Lung (tissue), 12 donors: ENCODE data around the gene GCHFR. TPM values are rescaled to one million over a fixed set of nuclear protein-coding genes. Genes with fewer than 3 reads are reported as not detected.

Experiments used
- ATAC-seq: fragments of 200-7000 bp; cut with Tn5 transposase; one replicate; pipeline ENCODE4 v1.9.1; 2020; ENCODE audit warnings: moderate number of reproducible peaks; ENCODE audit not compliant: insufficient read depth, low FRiP score
- DNase-seq, 3 donors: peaks; one replicate each; pipeline ENCODE4 v3.0.0-alpha.2; 2013 to 2017
- H3K27ac ChIP-seq, 2 donors: one replicate each; pipeline ENCODE4 v1.5.1; 2013; ENCODE audit warnings: mild to moderate bottlenecking in 2 of 2, moderate library complexity in 2 of 2, control low read depth in 1 of 2, inconsistent platforms in 1 of 2, low read depth in 1 of 2, low read length in 1 of 2
- H3K27me3 ChIP-seq, 3 donors: one replicate each; pipeline ENCODE4 v1.5.1; 2013; ENCODE audit warnings: low read length in 2 of 3; ENCODE audit not compliant: control insufficient read depth in 3 of 3, insufficient read depth in 3 of 3
- H3K36me3 ChIP-seq, 4 donors: one replicate each; pipeline ENCODE4 v1.5.1; 2013; ENCODE audit warnings: low read length in 4 of 4, mild to moderate bottlenecking in 1 of 4, moderate library complexity in 1 of 4; ENCODE audit not compliant: control insufficient read depth in 4 of 4, insufficient read depth in 4 of 4
- H3K4me1 ChIP-seq, 5 donors: one replicate each; pipeline ENCODE4 v1.5.1; 2013; ENCODE audit warnings: low read length in 5 of 5, mild to moderate bottlenecking in 2 of 5, moderate library complexity in 1 of 5; ENCODE audit not compliant: control insufficient read depth in 5 of 5, insufficient read depth in 5 of 5
- H3K4me3 ChIP-seq: one replicate; pipeline ENCODE4 v1.5.1; 2013; ENCODE audit warnings: mild to moderate bottlenecking, control low read depth, moderate library complexity
- H3K9ac ChIP-seq, 2 donors: one replicate each; pipeline ENCODE4 v1.5.1; 2013; ENCODE audit warnings: low read length in 2 of 2, control low read depth in 1 of 2; ENCODE audit not compliant: insufficient read depth in 1 of 2
- H3K9me3 ChIP-seq, 4 donors: one replicate each; pipeline ENCODE4 v1.5.1; 2013; ENCODE audit warnings: low read length in 3 of 4, mild to moderate bottlenecking in 1 of 4, moderate library complexity in 1 of 4; ENCODE audit not compliant: control insufficient read depth in 4 of 4, insufficient read depth in 3 of 4
- CTCF ChIP-seq: IDR thresholded peaks from 2 replicates; pipeline ENCODE4 v1.5.1; 2012; ENCODE audit warnings: mild to moderate bottlenecking; ENCODE audit errors: control extremely low read depth, extremely low read depth
- WGBS, 2 donors: extraction: QIAGEN DNeasy Blood & Tissue Kit; methylation state at CpG; one replicate each; pipeline ENCODE4 v1.1.7; 2013; 5-methylcytosine and 5-hydroxymethylcytosine counted together
- polyA plus RNA-seq, 2 donors: library from polyadenylated mRNA; stranded (reverse); fragments of 200-250 nt; gene quantifications; one replicate each; pipeline ENCODE4 v1.2.1, GENCODE V29; 2013
- total RNA-seq, 2 donors: library from RNA; depleted of rRNA in 1 of 2; stranded (reverse); fragments of >200 nt in 1 of 2; gene quantifications; one replicate each; pipeline ENCODE4 v1.2.1, GENCODE V29; 2014 to 2021
- donor health status: control.
- donor health status: control.
- donor health status: Bipolar disorder and iron deficiency.
- donor health status: healthy.
- donor health status: DM: yes; HTN: yes; CAD: no.

GCHFR gene
- total and polyA plus RNA-seq, 4 donors: 12.5 to 125 (median 69.6) TPM

DNA sequence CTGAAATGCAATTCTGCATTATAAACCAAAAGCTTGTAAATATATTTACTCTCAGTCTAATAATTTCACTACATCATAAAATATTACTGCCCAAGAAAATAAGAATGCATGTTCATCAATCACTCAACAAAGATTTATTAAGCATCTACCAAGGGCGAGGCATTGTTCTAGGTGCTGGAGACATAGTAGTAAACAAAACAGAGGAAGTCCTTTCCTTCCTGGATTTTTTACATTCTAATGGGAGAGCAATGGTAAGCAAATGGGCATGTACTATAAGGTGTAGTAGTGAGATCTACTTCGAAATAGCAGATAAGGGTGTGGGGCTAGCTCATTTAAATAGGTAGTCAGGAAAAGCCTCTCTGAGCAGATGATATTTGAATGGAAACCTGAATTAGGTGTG lies 32.2 kb downstream of the GCHFR start:
- Histone ChIP-seq H3K27ac (no peak overlapping the region), H3K27me3 (no peaks in the 10 kb centered on the region), H3K9me3 (no peaks in the 10 kb centered on the region), H3K4me1 (peaks cover 0 to 8% (median 0%) of the 10 kb centered on the region in 5 donors), H3K9ac (no peak overlapping the region), H3K4me3 (no peak overlapping the region), H3K36me3 (peaks cover 0 to 6% (median 1%) of the 10 kb centered on the region in 4 donors)
- ATAC-seq (no peak), DNase-seq (no peak)
- WGBS, 2 donors: 55 to 66% methylated on average over 2 of the region's 2 CpGs
- TF ChIP-seq CTCF: no peak

DNA sequence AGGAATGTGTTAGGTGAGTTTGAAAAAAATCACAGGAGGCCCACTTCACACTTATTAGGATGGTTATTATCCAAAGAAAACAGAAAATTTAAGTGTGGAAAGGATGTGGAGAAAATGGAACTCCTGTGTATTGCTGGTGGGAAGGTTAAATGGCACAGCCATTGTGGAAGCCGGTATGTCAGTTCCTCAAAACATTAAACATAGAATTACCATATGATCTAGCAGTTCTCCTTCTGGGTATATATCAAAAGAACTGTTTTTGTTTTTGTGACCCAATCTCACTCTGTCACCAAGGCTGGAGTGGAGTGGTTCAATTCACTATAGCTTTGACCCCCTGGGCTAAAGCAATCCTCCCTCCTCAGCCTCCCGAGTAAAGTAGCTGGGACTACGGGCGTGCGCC lies 32.6 kb downstream of the GCHFR start:
- Histone ChIP-seq H3K4me1 (peaks cover 0 to 8% (median 0%) of the 10 kb centered on the region in 5 donors), H3K9ac (no peak overlapping the region), H3K27me3 (no peaks in the 10 kb centered on the region), H3K4me3 (no peak overlapping the region), H3K36me3 (peaks cover 0 to 6% (median 1%) of the 10 kb centered on the region in 4 donors), H3K27ac (no peak overlapping the region), H3K9me3 (no peaks in the 10 kb centered on the region)
- ATAC-seq: no peak
- WGBS, 2 donors: 83 to 92% methylated on average over 5 of the region's 5 CpGs
- DNase-seq: no peak
- no peak for TF ChIP-seq CTCF

DNA sequence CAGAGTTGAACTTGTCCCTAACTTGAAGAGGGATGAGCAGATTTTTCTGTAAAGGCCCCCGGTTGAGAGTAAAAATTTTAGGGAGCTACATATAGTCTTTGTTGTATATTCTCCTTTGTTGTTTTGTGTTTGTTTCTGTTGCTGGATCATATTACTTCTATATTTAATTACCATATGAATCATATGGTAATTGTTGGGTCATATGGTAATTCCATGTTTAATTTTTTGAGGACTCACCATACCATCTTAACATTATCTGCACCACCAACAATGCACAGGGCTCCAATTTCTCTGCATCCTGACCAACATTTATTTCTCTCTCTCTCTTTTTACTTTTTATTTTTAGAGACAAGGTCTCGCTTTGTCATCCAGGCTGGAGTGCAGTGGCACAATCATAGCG lies 35.7 kb downstream of the GCHFR start:
- H3K27ac ChIP-seq: no peak overlapping the region
- no peak overlapping the region for H3K4me3 ChIP-seq
- TF ChIP-seq CTCF: no peak
- no peaks in the 10 kb centered on the region for H3K27me3 ChIP-seq
- no peak for ATAC-seq
- H3K36me3 ChIP-seq: peaks cover 0 to 6% (median 1%) of the 10 kb centered on the region in 4 donors
- H3K9me3 ChIP-seq: no peaks in the 10 kb centered on the region
- H3K9ac ChIP-seq: no peak overlapping the region
- H3K4me1 ChIP-seq: peaks cover 0 to 5% (median 0%) of the 10 kb centered on the region in 5 donors
- no peak for DNase-seq
- WGBS, 2 donors: 94 to 98% methylated on average over 3 of the region's 3 CpGs

- no peak for DNase-seq
- WGBS, 2 donors: 81 to 100% methylated on average over 2 of the region's 2 CpGs
- H3K9me3 ChIP-seq: no peaks in the 10 kb centered on the region
- no peak overlapping the region for H3K27ac ChIP-seq
- no peak for ATAC-seq
- peaks cover 0 to 8% (median 5%) of the 10 kb centered on the region in 5 donors for H3K4me1 ChIP-seq
- H3K9ac ChIP-seq: no peak overlapping the region
- H3K36me3 ChIP-seq: peaks cover 0 to 6% (median 1%) of the 10 kb centered on the region in 4 donors
- TF ChIP-seq CTCF: no peak
- no peaks in the 10 kb centered on the region for H3K27me3 ChIP-seq
- no peak overlapping the region for H3K4me3 ChIP-seq
Measured at GRCh38 chr15:40803076-40803475, 39.2 kb downstream of the GCHFR start.
